Cardiac fibroblast (primary cell): ENCODE results near the gene AGRP.
"Not testable (repeated sequence)": the region's sequence is repeated elsewhere in the genome, so short reads cannot be mapped to it uniquely, and the experiment has no call there.

Experiments
- DNase-seq, 2 donors: peaks; one replicate each; pipeline versions ENCODE4 v3.0.0 to v3.0.0-alpha.2; 2010; ENCODE audit warnings: low read depth in 2 of 2
- H3K4me3 ChIP-seq, 2 donors: replicated peaks in 1 of 2; 1 replicate in 1 of 2; 2 replicates in 1 of 2; pipeline ENCODE4 v1.5.1; 2011; ENCODE audit warnings: low read depth in 2 of 2, low read length in 2 of 2, mild to moderate bottlenecking in 2 of 2, moderate library complexity in 1 of 2
- TF ChIP-seq, protein P1 (sequence below): IDR thresholded peaks from one replicate; pipeline ENCODE4 v1.5.1; 2011; ENCODE audit warnings: low read depth, mild to moderate bottlenecking, low read length, inconsistent platforms

AGRP gene

DNA sequence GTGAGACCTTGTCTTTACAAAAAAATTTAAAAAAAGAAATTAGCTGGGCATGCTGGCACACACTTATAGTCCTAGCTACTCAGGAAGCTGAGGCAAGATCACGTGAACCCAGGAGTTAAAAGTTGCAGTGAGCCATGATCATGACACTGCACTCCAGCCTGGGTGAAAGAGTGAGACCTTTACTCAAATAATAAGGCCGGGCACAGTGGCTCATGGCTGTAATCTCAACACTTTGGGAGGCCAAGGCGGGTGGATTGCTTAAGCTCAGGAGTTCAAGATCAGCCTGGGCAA is 33.8 kb upstream of the AGRP start:
- TF ChIP-seq, protein P1, sequence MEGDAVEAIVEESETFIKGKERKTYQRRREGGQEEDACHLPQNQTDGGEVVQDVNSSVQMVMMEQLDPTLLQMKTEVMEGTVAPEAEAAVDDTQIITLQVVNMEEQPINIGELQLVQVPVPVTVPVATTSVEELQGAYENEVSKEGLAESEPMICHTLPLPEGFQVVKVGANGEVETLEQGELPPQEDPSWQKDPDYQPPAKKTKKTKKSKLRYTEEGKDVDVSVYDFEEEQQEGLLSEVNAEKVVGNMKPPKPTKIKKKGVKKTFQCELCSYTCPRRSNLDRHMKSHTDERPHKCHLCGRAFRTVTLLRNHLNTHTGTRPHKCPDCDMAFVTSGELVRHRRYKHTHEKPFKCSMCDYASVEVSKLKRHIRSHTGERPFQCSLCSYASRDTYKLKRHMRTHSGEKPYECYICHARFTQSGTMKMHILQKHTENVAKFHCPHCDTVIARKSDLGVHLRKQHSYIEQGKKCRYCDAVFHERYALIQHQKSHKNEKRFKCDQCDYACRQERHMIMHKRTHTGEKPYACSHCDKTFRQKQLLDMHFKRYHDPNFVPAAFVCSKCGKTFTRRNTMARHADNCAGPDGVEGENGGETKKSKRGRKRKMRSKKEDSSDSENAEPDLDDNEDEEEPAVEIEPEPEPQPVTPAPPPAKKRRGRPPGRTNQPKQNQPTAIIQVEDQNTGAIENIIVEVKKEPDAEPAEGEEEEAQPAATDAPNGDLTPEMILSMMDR, result no peak
- no peak for DNase-seq
- no peak overlapping the region for H3K4me3 ChIP-seq

DNA sequence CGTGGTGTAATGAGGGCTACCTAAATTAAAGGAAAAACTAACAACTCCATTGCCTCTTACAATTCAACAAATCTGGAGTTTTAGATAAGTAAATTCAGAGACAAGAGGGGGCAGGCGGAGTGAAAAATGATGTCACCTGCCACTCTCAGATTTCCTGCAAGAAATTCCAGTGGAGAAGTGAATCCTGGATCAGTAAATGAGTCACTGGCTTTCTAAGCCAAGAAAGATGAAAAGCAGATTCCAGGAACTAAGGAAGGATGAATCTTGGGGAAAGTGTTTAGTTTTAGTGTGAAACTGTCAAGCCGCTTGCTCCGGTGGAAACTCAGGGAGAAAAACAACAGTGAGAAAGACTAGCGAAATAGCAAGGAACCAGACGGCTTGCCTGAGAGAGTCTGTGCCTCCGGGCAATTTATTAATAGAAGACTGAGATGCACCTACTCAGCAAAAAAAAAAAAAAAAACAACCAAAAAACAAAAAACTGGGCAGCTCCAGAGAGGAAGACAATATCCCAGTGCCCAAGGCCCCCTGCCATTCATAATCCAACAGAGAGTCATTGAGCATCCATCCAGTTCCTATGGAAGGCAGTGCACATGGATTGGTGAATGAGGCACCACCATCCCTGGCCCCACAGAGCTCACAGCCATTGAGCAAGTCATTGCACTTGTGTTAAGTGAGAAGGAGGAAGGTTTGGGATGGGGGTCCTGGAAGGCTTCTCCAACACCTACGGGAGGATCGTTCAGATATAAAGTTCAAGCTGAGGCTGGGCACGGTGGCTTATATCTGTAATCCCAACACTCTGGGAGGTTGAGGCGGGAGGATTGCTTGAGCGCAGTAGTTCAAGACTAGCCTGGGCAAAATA is 33.2 kb upstream of the AGRP start:
- H3K4me3 ChIP-seq, result no peak overlapping the region
- peak; percentile 32 to 54 for DNase-seq

DNA sequence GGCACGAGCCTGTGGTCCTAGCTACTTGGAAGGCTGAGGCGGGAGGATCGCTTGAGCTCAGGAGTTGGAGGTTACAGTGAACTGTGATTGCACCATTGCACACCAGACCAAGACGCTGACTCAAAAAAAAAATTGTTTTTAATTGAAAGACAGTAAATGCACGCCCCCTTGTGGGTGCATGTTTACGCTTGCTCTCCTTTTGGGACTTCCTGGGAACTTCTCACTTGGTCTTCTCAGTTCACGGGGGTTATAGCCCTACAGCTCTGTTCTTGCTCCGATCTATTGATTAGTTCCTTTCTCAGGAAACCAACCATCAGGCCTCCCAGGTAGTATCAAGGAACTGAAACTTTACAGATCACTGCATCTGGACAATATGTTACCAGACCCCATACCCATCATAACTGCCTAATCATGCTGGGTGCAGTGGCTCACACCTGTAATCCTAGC is 31.1 kb upstream of the AGRP start:
- TF ChIP-seq, protein P1, result peak; percentile 70
- peak; percentile 92 to 93 for DNase-seq
- H3K4me3 ChIP-seq, result no peak overlapping the region

More for the DNA sequence above, 33.2 kb upstream of the AGRP start:
- TF ChIP-seq, protein P1, result no peak

DNA sequence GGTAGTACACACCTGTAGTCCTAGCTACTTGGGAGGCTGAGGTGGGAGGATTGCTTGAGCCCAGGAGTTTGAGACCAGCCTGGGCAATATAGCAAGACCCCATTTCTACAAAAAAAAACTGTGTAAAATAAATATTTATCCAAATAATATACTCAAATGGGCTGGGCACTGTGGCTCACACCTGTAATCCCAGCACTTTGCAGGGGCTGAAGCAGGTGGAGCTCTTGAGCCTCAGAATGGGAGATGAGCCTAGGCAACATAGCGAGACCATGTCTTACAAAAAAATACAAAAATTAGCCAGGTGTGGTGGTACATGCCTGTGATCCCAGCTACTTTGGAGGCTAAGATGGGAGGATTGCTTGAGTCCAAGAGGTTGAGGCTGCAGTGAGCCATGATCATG is 30.5 kb upstream of the AGRP start:
- H3K4me3 ChIP-seq, DNase-seq: not testable (repeated sequence)

DNA sequence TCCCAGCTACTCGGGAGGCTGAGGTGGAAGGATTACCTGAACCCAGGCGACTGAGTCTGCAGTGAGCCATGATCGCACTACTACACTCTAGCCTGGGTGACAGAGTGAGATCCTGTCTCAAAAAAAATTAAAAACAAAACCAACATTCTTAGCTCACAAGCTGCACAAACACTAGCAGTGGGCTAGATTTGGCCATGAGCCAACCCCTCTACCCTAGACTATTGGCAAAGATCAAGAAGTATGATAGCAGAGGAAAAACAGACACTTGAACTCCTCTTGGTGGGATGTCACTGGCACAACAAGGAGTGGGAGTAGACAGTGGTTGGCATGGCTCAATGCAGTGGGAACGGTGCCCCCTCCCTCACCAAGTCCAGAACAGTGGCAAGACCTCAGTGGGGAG is 25.7 kb upstream of the AGRP start:
- H3K4me3 ChIP-seq, result no peak overlapping the region
- no peak for DNase-seq
- TF ChIP-seq, protein P1, result no peak

DNA sequence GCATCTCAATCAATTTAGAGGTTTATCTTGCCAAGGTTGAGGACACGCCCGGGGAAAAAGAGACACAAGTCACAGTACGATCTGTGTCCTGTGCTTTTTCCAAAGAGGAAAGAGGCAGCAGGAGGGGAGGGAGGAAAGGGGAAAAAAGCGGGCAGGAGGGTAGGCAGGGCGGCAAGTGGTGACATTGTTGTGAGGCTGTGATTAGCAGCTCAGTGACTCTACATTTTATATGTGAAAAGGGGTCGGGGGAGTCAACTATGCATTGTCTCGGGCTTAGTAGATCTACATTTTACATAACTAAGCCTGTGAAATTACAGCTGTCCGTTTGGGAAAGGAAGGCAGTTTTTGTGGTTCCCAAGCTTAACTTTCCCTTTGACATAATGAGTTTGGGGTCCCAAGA is 23.1 kb upstream of the AGRP start:
- TF ChIP-seq, protein P1, result no peak
- H3K4me3 ChIP-seq, result no peak overlapping the region
- no peak for DNase-seq

DNA sequence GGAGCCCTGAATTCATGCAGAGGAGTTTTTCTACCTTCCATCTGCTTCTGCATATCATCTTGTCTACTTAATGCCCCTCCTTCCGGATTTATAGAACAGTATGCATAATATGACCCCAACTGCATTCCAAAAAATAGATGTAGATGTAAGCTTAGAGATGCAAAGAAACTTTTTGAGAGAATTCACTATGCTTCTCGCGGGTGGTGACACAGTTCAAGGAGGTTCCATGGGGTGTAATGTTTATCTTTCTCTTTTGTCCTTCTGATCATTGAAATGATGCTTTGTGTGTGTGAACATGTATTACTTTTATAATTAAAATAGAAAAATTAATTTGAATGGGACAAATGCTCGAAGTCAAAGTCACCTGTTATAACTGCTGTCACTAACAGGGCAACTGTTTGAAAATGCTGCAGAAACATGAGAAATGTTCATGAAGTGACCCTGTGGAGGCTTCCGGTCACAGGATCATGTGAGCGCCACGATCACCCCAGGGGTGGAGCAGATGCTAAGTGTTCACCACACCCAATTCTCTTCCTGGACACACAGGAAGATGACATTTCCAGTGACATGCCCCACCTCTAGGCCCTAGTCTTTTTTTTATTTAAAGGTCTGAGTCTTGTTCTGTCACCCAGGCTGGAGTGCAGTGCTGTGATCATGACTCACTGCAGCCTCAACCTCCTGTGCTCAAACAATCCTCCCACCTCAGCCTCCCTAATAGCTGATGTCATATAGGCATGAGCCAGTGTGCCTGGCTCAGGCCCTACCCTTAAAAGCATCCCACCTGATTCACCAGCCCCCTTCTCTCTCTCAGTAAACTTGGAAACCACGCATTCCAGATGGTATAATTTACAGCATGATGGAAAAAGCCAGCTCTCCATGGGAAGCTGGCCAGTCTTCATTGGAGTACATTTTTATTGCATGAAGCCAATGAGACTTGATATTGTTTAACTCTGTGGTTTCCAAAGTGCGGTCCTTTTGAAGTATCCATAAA is 21.0 kb upstream of the AGRP start:
- DNase-seq, result peak in 1 of 2 donors; percentile 14
- TF ChIP-seq, protein P1, result no peak
- H3K4me3 ChIP-seq, result no peak overlapping the region
